ENCODE data around the gene OBP2A. TPM values are rescaled to one million over a fixed set of nuclear protein-coding genes. Genes with fewer than 3 reads are reported as not detected.

The OBP2A gene
- total and polyA plus RNA-seq, 2 donors (not counting 3 experiments of a cell fraction or from before 2014, with no cell fraction given): not detected

DNA sequence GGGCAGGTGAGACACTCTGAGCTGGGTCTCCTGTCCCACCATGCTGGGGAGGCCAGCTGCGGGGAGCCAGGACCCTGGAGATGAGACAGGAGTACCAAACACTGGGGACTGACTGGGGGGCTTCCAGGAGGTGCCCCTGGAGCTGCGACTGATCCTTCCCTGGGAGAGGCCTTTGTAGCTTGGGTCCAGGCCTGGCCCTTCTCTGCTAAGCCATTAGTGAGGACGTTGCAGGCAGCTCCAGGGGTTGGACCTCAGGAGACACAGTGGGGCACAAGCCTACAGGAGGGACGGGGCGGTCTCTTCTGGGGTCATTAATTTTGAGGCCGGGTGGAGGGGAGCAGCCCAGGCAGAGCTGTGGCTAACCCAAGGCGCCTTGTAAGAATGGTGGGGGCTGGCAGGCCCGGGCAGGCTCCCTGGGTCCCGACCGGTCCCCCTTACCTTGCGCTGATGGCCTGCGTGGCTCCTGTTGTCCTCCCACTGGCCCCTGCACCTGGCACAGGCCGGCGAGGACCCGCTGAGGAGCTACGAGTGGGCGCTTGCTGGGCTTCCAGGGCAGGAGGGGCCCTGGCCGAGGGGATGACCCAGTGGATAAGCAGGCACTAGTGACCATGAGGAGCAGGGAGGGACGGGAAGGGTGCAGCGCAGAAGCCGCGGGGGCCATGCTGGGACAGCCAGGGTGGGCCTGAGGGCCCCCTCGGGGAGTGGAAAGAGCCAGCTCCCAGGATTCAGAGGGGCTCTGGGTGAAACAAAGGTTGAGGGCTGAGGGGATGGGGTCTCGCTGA is 40.3 kb upstream of the OBP2A start:
- H3K36me3 ChIP-seq (ENCODE audit: control insufficient read depth in 2 of 2, extremely low read depth in 1 of 2, insufficient read depth in 2 of 2, low read length in 2 of 2): peaks cover 2 to 28% of the 10 kb centered on the region in 2 experiments
- H3K4me1 ChIP-seq (ENCODE audit: control insufficient read depth, extremely low read depth, insufficient read depth, low read length): peaks cover 11% of the 10 kb centered on the region
- intact Hi-C loops (cut with micrococcal nuclease): no loop called here
- no peak overlapping the region for H3K27ac ChIP-seq (ENCODE audit: insufficient read depth, low read depth, low read length)
- DNase-seq (ENCODE audit: low read depth, low spot score) (no peak), FAIRE-seq (no peak)
- no peak overlapping the region for H3K4me2 ChIP-seq (ENCODE audit: insufficient read depth, low read length)
- no peaks in the 10 kb centered on the region for H3K9me3 ChIP-seq (replicated peaks; ENCODE audit: control insufficient read depth, insufficient read depth, low read length)
- H4K20me1 ChIP-seq (replicated peaks; ENCODE audit: control insufficient read depth, extremely low read depth, insufficient read depth, low read length): no peaks in the 10 kb centered on the region
- no peaks in the 10 kb centered on the region for H3K9me1 ChIP-seq (replicated peaks; ENCODE audit: control insufficient read depth, extremely low read depth, insufficient read depth, low read length)
- no peak overlapping the region for H2AFZ ChIP-seq (ENCODE audit: low read depth, low read length)
- no peak overlapping the region for H3K9ac ChIP-seq (replicated peaks; ENCODE audit: extremely low read depth, insufficient read depth, low read length)
- no peaks in the 10 kb centered on the region for H3K27me3 ChIP-seq (ENCODE audit: control insufficient read depth in 2 of 2, insufficient read depth in 2 of 2, low read length in 2 of 2)
- ChIA-PET POLR2A (no interaction called here), CTCF (interaction anchor here (1.3 to 2.5 kb wide), 2 partner anchors 25 to 91 kb away, joined by 3 to 11 read pairs; no protein-coding TSS in a partner anchor)
- no TSS peak for BruUV-seq (replicated peaks)
- H3K79me2 ChIP-seq (ENCODE audit: control insufficient read depth, insufficient read depth, low read length): peaks cover 21% of the 10 kb centered on the region
- TF ChIP-seq EZH2 (IDR thresholded peaks at IDR 0.05; ENCODE audit: borderline replicate concordance, low read depth, low read length, severe bottlenecking) (no peak), POLR2A (IDR thresholded peaks at IDR 0.05; ENCODE audit: low read depth, low read length) (no peak), POLR2AphosphoS5 (IDR thresholded peaks at IDR 0.05; ENCODE audit: insufficient read depth, low read depth, low read length) (no peak), FOS (IDR thresholded peaks at IDR 0.05; ENCODE audit: borderline replicate concordance, insufficient read depth, low read length) (no peak), MYC (IDR thresholded peaks at IDR 0.05; ENCODE audit: low read depth, low read length) (no peak), GATA2 (IDR thresholded peaks at IDR 0.05; ENCODE audit: insufficient read depth, insufficient read length, low read depth, low read length) (no peak), JUN (IDR thresholded peaks at IDR 0.05; ENCODE audit: borderline replicate concordance, insufficient read depth, insufficient read length, low read depth) (no peak)
- TF ChIP-seq, protein P1, sequence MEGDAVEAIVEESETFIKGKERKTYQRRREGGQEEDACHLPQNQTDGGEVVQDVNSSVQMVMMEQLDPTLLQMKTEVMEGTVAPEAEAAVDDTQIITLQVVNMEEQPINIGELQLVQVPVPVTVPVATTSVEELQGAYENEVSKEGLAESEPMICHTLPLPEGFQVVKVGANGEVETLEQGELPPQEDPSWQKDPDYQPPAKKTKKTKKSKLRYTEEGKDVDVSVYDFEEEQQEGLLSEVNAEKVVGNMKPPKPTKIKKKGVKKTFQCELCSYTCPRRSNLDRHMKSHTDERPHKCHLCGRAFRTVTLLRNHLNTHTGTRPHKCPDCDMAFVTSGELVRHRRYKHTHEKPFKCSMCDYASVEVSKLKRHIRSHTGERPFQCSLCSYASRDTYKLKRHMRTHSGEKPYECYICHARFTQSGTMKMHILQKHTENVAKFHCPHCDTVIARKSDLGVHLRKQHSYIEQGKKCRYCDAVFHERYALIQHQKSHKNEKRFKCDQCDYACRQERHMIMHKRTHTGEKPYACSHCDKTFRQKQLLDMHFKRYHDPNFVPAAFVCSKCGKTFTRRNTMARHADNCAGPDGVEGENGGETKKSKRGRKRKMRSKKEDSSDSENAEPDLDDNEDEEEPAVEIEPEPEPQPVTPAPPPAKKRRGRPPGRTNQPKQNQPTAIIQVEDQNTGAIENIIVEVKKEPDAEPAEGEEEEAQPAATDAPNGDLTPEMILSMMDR (IDR thresholded peaks at IDR 0.05; ENCODE audit: extremely low read depth in 1 of 2, insufficient read depth in 1 of 2, low read depth in 1 of 2, low read length in 2 of 2): no peak
- TF ChIP-seq, protein P2, sequence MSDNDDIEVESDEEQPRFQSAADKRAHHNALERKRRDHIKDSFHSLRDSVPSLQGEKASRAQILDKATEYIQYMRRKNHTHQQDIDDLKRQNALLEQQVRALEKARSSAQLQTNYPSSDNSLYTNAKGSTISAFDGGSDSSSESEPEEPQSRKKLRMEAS (IDR thresholded peaks at IDR 0.05; ENCODE audit: insufficient read depth, insufficient read length): no peak
- dilution Hi-C loops (cut with MboI; ENCODE audit: extremely low pct_ligation_motif_present, low sequenced_read_pairs): no loop called here
- no peak overlapping the region for H3K4me3 ChIP-seq (replicated peaks in 1 of 3; ENCODE audit: insufficient read depth in 1 of 3, low read depth in 1 of 3, low read length in 3 of 3)
